ENCODE measurements around the gene EMC8.

GRCh38 chr16:85729452-85730185 is 69.7 kb downstream of the EMC8 start:
- TF ChIP-seq POLR2AphosphoS5 (IDR thresholded peaks at IDR 0.05), result no peak
- no peak for TF ChIP-seq CTCF (IDR thresholded peaks at IDR 0.05)

Data from gastroesophageal sphincter (tissue), 3 donors.